C4-2B (cell line): ENCODE results near the gene AP1AR.

Experiments
- H3K27ac ChIP-seq: fragments of 450-650 bp; 2 replicates; pipeline ENCODE4 v1.5.1; 2017
- ZFX ChIP-seq: fragments of 450-650 bp; IDR thresholded peaks from 2 replicates; pipeline ENCODE4 v1.6.1; 2017
- TF ChIP-seq, protein P1 (sequence below): fragments of 450-650 bp; conservative IDR thresholded peaks from 2 replicates; pipeline ENCODE4 v1.5.1; 2017; ENCODE audit warnings: mild to moderate bottlenecking

AP1AR gene

DNA sequence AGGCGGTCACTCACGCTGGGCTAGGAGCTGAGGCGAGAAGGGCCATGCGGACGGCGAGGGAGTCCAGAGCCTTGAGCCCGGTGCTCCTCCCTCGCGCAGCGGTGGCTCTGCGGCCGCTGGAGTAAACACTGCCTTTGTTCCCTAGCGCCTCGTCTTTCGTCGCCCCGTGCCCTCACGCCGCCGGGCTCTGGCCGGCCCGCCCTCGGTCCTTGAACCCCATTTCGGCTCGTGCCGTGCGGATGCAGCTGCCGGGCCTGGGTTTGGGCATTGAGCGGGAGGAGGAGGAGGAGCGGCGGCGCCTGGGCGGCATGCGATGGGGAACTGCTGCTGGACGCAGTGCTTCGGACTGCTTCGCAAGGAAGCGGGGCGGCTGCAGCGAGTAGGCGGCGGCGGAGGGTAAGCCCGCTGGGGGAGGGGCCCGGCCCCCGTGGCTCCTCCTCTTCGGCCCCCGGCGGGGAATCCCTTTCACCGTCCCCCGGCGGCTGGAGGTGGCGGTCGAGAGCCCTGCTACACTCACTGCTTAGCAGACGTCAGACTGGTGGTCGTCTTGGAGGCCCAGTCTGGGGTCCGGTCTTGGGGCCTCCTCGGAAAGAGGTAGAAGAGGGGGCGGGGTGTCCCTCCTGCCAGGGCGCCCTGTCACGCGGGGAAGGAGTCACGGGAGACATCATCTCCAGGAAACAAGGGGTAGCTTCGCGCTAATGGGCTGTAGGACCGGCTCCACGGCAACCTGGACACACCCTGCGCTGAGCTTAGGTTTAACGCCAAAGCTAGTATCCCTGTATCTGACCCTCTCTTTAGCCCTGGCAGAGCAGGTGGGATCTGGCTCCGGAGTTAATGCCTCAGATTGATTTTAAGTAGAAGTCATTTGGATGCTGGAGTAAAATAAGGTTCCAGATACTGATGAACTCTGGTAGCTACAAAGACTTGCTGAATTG lies at the start of gene AP1AR:
AP1AR (plus strand) TSS at position 9 of the 935 bp plus-strand sequence; CDS start at position 314, 305 bp downstream.
- TF ChIP-seq, protein P1, sequence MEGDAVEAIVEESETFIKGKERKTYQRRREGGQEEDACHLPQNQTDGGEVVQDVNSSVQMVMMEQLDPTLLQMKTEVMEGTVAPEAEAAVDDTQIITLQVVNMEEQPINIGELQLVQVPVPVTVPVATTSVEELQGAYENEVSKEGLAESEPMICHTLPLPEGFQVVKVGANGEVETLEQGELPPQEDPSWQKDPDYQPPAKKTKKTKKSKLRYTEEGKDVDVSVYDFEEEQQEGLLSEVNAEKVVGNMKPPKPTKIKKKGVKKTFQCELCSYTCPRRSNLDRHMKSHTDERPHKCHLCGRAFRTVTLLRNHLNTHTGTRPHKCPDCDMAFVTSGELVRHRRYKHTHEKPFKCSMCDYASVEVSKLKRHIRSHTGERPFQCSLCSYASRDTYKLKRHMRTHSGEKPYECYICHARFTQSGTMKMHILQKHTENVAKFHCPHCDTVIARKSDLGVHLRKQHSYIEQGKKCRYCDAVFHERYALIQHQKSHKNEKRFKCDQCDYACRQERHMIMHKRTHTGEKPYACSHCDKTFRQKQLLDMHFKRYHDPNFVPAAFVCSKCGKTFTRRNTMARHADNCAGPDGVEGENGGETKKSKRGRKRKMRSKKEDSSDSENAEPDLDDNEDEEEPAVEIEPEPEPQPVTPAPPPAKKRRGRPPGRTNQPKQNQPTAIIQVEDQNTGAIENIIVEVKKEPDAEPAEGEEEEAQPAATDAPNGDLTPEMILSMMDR, result peak; percentile 31
- TF ChIP-seq ZFX, result no peak; the same call in 1 of the 2 replicates
- peak within 1 kb of the TSS; percentile 93 for H3K27ac ChIP-seq

- H3K27ac ChIP-seq, result no peak overlapping the region
- no peak for TF ChIP-seq ZFX
- TF ChIP-seq, protein P1, result no peak
Observed at GRCh38 chr4:112182604-112183003, 49.0 kb upstream of the AP1AR start.

- TF ChIP-seq ZFX, result no peak
- no peak overlapping the region for H3K27ac ChIP-seq
Observed at GRCh38 chr4:112183252-112183651, 48.3 kb upstream of the AP1AR start.

GRCh38 chr4:112184438-112184837 lies 47.1 kb upstream of the AP1AR start:
- TF ChIP-seq ZFX, result no peak
- TF ChIP-seq, protein P1, result no peak

DNA sequence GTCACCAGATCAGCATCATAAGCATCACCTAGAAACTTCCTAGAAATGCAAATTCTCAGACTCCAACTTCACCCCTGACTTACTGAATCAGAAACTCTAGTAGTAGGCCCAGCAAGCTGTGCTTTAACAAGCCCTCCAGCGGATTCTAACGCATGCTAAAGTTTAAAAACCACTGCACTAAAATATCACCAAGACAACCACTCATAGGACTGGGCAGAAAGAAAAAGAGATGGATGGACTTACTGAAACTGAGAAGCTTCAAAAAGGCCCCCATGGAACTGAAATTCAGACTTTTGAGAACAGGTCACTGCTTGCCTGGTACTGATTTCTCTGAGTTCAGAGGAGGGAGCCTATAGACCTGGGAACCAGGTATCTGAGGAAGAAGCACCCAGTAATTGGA lies 46.3 kb upstream of the AP1AR start:
- TF ChIP-seq, protein P1, result no peak
- no peak for TF ChIP-seq ZFX
- H3K27ac ChIP-seq, result no peak overlapping the region

More at GRCh38 chr4:112184438-112184837, 47.1 kb upstream of the AP1AR start:
- no peak overlapping the region for H3K27ac ChIP-seq

- no peak for TF ChIP-seq ZFX
- TF ChIP-seq, protein P1, result no peak
- no peak overlapping the region for H3K27ac ChIP-seq
Observed at GRCh38 chr4:112185740-112186670, 45.6 kb upstream of the AP1AR start.

GRCh38 chr4:112189754-112190153 lies 41.8 kb upstream of the AP1AR start:
- H3K27ac ChIP-seq, result no peak overlapping the region
- TF ChIP-seq, protein P1, result peak; percentile 16
- no peak for TF ChIP-seq ZFX
